Ectodermal cell (in vitro differentiated cells): ENCODE data around the gene MAGI2.

Experiments used
- H3K27ac ChIP-seq: 2 replicates; pipeline ENCODE4 v1.7.0; 2013; ENCODE audit warnings: mild to moderate bottlenecking, low read depth, low read length; ENCODE audit not compliant: insufficient read depth, poor library complexity, severe bottlenecking
- H3K27me3 ChIP-seq: 2 replicates; pipeline ENCODE4 v1.7.0; 2013; ENCODE audit warnings: mild to moderate bottlenecking, low read length; ENCODE audit not compliant: insufficient read depth, control insufficient read depth, poor library complexity, severe bottlenecking
- H3K36me3 ChIP-seq: one replicate; pipeline ENCODE4 v1.7.0; 2013; ENCODE audit warnings: low read length; ENCODE audit not compliant: control insufficient read depth, insufficient read depth
- H3K4me1 ChIP-seq: one replicate; pipeline ENCODE4 v1.7.0; 2013; ENCODE audit warnings: low read length; ENCODE audit not compliant: control insufficient read depth, insufficient read depth
- H3K4me3 ChIP-seq: 2 replicates; pipeline ENCODE4 v1.7.0; 2013; ENCODE audit warnings: low read depth, low read length, control low read depth; ENCODE audit not compliant: insufficient read depth
- H3K9me3 ChIP-seq: 2 replicates; pipeline ENCODE4 v1.7.0; 2013; ENCODE audit warnings: mild to moderate bottlenecking, low read length, moderate library complexity; ENCODE audit not compliant: control insufficient read depth
- WGBS, 2 experiments: methylation state at CpG; one replicate each; pipeline ENCODE4 v1.1.7; 2013; ENCODE audit warnings: missing lambda C conversion rate in 2 of 2; 5-methylcytosine and 5-hydroxymethylcytosine counted together

Gene MAGI2

GRCh38 chr7:78383096-78383880 is 1070.2 kb downstream of the MAGI2 start:
- no peaks in the 10 kb centered on the region for H3K36me3 ChIP-seq
- no peaks in the 10 kb centered on the region for H3K9me3 ChIP-seq
- H3K4me1 ChIP-seq, result no peaks in the 10 kb centered on the region
- no peak overlapping the region for H3K4me3 ChIP-seq
- no peaks in the 10 kb centered on the region for H3K27me3 ChIP-seq
- 75 to 88% methylated on average over 2 to 4 of the region's 4 CpGs for WGBS, 2 experiments
- H3K27ac ChIP-seq, result no peak overlapping the region

GRCh38 chr7:78379148-78379547 is 1074.3 kb downstream of the MAGI2 start:
- no CpG with 5 or more reads among the region's 1 CpG for WGBS, 2 experiments
- Histone ChIP-seq H3K27ac (no peak overlapping the region), H3K27me3 (no peaks in the 10 kb centered on the region), H3K4me3 (no peak overlapping the region), H3K9me3 (no peaks in the 10 kb centered on the region), H3K4me1 (no peaks in the 10 kb centered on the region), H3K36me3 (no peaks in the 10 kb centered on the region)

GRCh38 chr7:78377532-78377931 is 1075.9 kb downstream of the MAGI2 start:
- no peak overlapping the region for H3K27ac ChIP-seq
- no peaks in the 10 kb centered on the region for H3K36me3 ChIP-seq
- no CpG with 5 or more reads among the region's 1 CpG for WGBS, 2 experiments
- no peaks in the 10 kb centered on the region for H3K4me1 ChIP-seq
- no peak overlapping the region for H3K4me3 ChIP-seq
- H3K27me3 ChIP-seq, result no peaks in the 10 kb centered on the region
- H3K9me3 ChIP-seq, result no peaks in the 10 kb centered on the region

GRCh38 chr7:78370936-78371335 is 1082.5 kb downstream of the MAGI2 start:
- H3K4me1 ChIP-seq, result no peaks in the 10 kb centered on the region
- no peak overlapping the region for H3K27ac ChIP-seq
- H3K36me3 ChIP-seq, result no peaks in the 10 kb centered on the region
- no peaks in the 10 kb centered on the region for H3K27me3 ChIP-seq
- no peaks in the 10 kb centered on the region for H3K9me3 ChIP-seq
- no peak overlapping the region for H3K4me3 ChIP-seq

- Histone ChIP-seq H3K4me1 (no peaks in the 10 kb centered on the region), H3K27ac (no peak overlapping the region), H3K9me3 (no peaks in the 10 kb centered on the region), H3K27me3 (no peaks in the 10 kb centered on the region), H3K4me3 (no peak overlapping the region), H3K36me3 (no peaks in the 10 kb centered on the region)
- WGBS, 2 experiments, result 80 to 94% methylated on average over 1 to 2 of the region's 2 CpGs
Measured at GRCh38 chr7:78368771-78369170, 1084.7 kb downstream of the MAGI2 start.

GRCh38 chr7:78367280-78367773 is 1086.1 kb downstream of the MAGI2 start:
- H3K9me3 ChIP-seq, result no peaks in the 10 kb centered on the region
- no peak overlapping the region for H3K27ac ChIP-seq
- H3K27me3 ChIP-seq, result no peaks in the 10 kb centered on the region
- no peak overlapping the region for H3K4me3 ChIP-seq
- no peaks in the 10 kb centered on the region for H3K36me3 ChIP-seq
- H3K4me1 ChIP-seq, result no peaks in the 10 kb centered on the region
- WGBS, 2 experiments, result 92 to 93% methylated on average over 4 to 5 of the region's 5 CpGs

- 87 to 93% methylated on average over 4 of the region's 4 CpGs for WGBS, 2 experiments
- no peaks in the 10 kb centered on the region for H3K36me3 ChIP-seq
- H3K27me3 ChIP-seq, result no peaks in the 10 kb centered on the region
- no peaks in the 10 kb centered on the region for H3K4me1 ChIP-seq
- no peaks in the 10 kb centered on the region for H3K9me3 ChIP-seq
- no peak overlapping the region for H3K27ac ChIP-seq
- H3K4me3 ChIP-seq, result no peak overlapping the region
Measured at GRCh38 chr7:78363866-78364265, 1089.6 kb downstream of the MAGI2 start.

GRCh38 chr7:78359836-78360235 is 1093.6 kb downstream of the MAGI2 start:
- Histone ChIP-seq H3K9me3 (no peaks in the 10 kb centered on the region), H3K36me3 (no peaks in the 10 kb centered on the region), H3K4me1 (no peaks in the 10 kb centered on the region), H3K4me3 (no peak overlapping the region), H3K27me3 (no peaks in the 10 kb centered on the region), H3K27ac (no peak overlapping the region)
- WGBS, 2 experiments, result no CpG with 5 or more reads among the region's 1 CpG

GRCh38 chr7:78357709-78358108 is 1095.8 kb downstream of the MAGI2 start:
- no peak overlapping the region for H3K27ac ChIP-seq
- H3K4me3 ChIP-seq, result no peak overlapping the region
- no peaks in the 10 kb centered on the region for H3K4me1 ChIP-seq
- H3K9me3 ChIP-seq, result no peaks in the 10 kb centered on the region
- WGBS, 2 experiments, result 95 to 100% methylated on average over 2 of the region's 2 CpGs
- no peaks in the 10 kb centered on the region for H3K27me3 ChIP-seq
- H3K36me3 ChIP-seq, result no peaks in the 10 kb centered on the region

- Histone ChIP-seq H3K27me3 (no peaks in the 10 kb centered on the region), H3K36me3 (no peaks in the 10 kb centered on the region), H3K27ac (no peak overlapping the region), H3K4me1 (no peaks in the 10 kb centered on the region), H3K4me3 (no peak overlapping the region), H3K9me3 (no peaks in the 10 kb centered on the region)
- 95 to 99% methylated on average over 3 of the region's 3 CpGs for WGBS, 2 experiments
Measured at GRCh38 chr7:78355834-78356233, 1097.6 kb downstream of the MAGI2 start.
